Fibroblast of mammary gland (primary cell): ENCODE data around the gene NME7.
A peak's percentile ranks its signal among the peaks of the same experiment; 100 is the strongest.

Experiments
- DNase-seq: peaks from one replicate; pipeline ENCODE4 v3.0.0-alpha.2; 2010; ENCODE audit warnings: low read depth
- H3K4me3 ChIP-seq: 2 replicates; pipeline ENCODE4 v1.5.1; 2011; ENCODE audit warnings: low read depth, mild to moderate bottlenecking, low read length, moderate library complexity; ENCODE audit not compliant: control insufficient read depth
- TF ChIP-seq, protein P1 (sequence below): conservative IDR thresholded peaks from 2 replicates; pipeline ENCODE4 v1.5.1; 2011; ENCODE audit warnings: low read depth, low read length, inconsistent platforms; ENCODE audit not compliant: control insufficient read depth, insufficient read depth

Gene NME7

DNA sequence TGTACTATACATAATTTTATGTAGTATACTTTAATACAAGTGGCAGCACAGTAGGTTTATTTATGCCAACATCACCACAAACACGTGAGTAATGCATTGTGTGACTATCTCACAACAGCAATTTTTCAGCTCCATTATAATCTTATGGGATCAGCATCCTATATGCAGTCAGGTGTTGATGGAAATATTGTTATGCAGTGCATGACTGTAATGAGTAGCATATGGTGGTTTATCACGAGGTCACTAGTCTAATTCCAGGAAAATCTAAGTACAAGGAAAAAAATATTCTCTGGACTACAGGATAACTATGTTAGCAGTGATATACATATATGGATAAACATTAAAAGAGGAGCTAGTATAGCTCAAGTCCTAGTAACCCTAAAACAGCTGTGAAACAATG lies 192.1 kb downstream of the NME7 start:
- TF ChIP-seq, protein P1, sequence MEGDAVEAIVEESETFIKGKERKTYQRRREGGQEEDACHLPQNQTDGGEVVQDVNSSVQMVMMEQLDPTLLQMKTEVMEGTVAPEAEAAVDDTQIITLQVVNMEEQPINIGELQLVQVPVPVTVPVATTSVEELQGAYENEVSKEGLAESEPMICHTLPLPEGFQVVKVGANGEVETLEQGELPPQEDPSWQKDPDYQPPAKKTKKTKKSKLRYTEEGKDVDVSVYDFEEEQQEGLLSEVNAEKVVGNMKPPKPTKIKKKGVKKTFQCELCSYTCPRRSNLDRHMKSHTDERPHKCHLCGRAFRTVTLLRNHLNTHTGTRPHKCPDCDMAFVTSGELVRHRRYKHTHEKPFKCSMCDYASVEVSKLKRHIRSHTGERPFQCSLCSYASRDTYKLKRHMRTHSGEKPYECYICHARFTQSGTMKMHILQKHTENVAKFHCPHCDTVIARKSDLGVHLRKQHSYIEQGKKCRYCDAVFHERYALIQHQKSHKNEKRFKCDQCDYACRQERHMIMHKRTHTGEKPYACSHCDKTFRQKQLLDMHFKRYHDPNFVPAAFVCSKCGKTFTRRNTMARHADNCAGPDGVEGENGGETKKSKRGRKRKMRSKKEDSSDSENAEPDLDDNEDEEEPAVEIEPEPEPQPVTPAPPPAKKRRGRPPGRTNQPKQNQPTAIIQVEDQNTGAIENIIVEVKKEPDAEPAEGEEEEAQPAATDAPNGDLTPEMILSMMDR, result no peak
- no peak overlapping the region for H3K4me3 ChIP-seq
- peak; percentile 11 for DNase-seq

DNA sequence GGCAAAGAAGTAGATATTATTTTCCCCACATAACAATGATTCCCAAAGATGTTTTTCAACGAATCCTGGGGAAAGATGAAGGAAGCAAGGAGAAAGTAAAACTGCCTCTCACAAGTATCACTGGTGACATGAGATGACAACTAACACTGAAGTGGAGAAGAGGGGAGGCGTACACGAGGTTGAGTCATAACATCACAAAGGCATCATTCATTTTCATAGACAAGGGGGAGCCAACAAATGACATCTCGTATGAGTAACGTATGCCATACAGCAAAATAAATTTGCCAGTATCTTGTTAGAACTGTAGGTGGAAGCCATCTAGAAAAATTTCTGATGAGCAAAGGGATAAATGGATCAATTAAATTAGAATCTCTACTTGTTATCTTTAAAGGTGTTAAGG lies 204.5 kb downstream of the NME7 start:
- TF ChIP-seq, protein P1, result no peak
- peak; percentile 55 for DNase-seq
- H3K4me3 ChIP-seq, result no peak overlapping the region

DNA sequence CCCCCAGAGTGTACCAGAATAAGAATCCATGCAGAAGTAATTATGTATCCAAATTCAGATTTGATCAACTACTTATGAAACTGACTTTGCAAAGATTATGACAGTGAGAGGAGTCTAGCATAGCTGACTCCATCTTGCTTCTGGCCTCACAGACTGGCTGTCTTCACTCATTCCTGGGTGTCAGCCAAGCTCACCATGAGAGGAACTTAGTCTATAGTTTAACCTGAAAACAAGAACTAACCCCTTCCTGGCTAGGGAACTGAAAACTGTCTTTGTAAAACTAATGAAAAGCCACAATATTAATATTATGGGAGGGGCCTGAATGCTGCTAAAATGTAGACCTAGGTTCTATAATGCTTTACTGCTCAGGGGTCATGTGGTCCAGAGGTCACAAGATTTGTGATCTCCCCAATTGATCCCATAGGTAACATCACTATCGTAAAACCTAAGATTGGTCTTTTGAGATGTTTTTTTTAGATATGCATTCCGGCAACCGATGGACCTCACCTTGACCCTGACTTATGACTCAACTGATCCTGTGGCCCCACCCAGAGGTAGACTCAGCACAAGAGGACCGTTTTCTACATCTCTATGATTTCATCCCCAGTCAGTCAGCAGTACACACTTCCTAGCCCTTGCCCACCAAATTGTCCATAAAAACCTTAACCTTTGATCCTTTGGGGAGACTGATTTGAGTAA lies 206.0 kb downstream of the NME7 start:
- TF ChIP-seq, protein P1, result no peak
- no peak overlapping the region for H3K4me3 ChIP-seq
- DNase-seq, result peak; percentile 19

DNA sequence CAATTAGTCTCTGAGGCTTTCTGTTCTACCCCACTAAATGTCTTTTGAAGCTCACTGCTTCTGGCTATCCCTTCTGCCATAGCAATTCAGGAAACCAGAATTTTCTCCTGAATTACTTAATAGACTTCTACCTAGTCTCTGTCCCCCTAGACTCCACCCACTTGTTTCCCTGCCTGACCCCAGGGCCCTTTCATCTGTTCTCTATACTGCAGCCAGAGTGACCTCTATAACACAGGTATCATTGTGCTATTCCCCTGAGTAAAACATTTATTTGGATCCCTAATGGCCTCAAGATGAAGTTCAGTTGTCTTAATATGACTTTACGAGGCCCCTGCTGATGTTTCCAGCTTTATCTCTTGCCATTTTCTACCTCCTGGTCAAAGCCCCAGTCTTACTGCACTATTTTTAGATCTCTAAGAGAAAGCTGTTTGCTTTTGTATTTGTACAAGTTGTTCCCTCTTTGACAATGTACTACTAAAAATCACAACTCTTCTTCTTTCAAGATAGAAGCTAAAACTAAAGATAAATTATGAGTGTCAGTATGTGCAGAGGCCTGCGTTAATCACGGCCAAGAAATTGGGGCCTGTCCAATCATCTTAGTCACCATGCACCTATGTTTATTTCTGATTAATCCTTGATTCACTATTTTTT lies 206.6 kb downstream of the NME7 start:
- H3K4me3 ChIP-seq, result no peak overlapping the region
- DNase-seq, result peak; percentile 72
- TF ChIP-seq, protein P1, result no peak

DNA sequence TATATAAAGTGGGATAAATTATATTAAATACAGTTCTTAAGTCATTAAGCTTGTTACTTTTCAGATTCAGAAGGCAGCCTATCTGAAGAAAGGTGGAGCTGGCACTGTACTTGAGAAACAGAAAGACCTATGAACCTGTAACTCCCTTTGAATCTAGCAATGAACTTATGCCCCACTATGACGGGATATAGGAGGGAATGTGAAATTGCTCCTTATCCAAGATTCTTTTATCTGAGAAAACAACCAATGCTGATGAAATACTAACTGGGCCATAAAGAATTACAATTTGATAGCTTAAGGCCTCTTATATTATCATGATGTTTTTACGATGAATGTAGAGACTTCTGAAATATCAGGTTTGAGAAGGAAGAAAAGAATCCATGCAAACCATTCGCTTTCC lies 211.0 kb downstream of the NME7 start:
- DNase-seq, result no peak
- TF ChIP-seq, protein P1, result no peak
- no peak overlapping the region for H3K4me3 ChIP-seq

DNA sequence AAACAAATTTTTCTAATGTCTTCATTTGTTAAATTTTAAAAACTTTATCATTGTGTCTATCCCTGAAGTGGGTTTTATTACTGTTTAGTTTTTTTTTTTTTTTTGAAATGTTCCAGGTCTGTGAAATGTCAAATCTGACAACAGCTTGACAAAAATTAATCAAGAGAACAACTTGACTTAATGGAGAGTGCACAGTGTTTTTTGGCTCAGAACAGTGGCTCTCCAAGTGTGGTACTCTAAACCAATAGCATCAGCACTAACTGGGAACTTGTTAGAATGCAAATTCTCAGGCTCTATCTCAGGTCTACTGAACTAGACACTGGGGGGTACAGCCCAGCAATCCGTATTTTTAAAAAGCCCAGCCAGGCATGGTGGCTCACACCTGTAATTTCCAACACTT lies 211.9 kb downstream of the NME7 start:
- TF ChIP-seq, protein P1, result no peak
- no peak overlapping the region for H3K4me3 ChIP-seq
- no peak for DNase-seq
